ENCODE measurements around the gene KCNQ1. TPM values are rescaled to one million over a fixed set of nuclear protein-coding genes. Genes with fewer than 3 reads are reported as not detected.

Gene KCNQ1
- total RNA-seq, 5 donors from 2014 or later (not counting 1 experiment from before 2014, with no cell fraction given), result 20.9 to 32.9 (median 24.0) TPM

DNA sequence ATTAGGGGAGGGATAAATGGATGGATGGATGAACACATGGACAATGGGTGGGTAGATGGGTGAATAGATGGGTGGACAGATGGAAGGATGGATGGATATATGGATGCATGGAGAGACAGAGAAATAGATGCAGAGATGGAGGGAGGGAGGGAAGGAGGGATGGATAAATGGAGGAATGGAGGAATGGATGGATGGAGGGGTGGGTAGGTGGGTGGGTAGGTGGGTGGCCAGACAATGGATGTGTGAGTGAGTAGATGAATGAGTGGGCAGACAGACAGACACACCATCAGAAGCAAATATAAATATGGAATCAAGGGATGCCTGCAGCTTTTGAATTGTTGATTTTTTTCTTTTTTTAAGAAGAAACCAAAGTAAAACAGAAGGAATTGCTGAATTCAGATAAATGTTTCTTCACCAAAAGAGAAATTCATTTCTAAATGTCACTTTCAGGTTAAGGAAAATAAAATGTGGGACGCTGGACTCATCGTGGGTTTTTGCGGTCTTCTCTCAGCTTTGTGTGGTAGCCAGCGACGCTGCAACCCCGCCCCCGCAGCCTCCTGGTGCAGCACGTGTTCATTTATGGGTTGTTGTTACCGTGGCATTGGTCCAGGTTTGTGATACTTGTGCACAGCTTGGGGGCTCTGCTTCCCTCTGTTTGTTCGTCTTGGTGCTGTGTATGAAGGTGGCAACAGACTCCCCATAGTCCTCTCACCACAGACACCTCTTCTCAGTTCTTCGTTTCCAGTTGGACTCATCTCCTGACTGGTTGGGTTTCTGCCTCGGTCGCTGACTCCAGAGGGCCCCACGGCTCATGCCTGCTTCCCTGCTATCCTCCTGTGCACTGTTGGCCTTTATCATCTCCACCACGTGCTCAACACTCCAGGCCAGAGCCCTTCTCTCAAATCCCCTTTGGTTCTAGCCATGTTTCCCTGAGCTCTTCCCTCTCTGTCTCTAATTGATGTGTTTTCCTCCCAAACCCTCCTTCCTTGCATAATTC, 364.3 kb downstream of the KCNQ1 start:
- Histone ChIP-seq H3K27me3 (replicated peaks in 1 of 2; ENCODE audit: control insufficient read depth in 2 of 2, extremely low read depth in 1 of 2, insufficient read depth in 2 of 2, low read length in 1 of 2) (peaks cover 0 to 17% of the 10 kb centered on the region in 2 experiments), H3K4me1 (ENCODE audit: control insufficient read depth in 1 of 2, extremely low read depth in 1 of 2, insufficient read depth in 2 of 2, low read length in 2 of 2) (peaks cover 3 to 23% of the 10 kb centered on the region in 2 experiments), H3K9me3 (no peaks in the 10 kb centered on the region), H3K36me3 (ENCODE audit: control insufficient read depth in 2 of 2, extremely low read depth in 1 of 2, insufficient read depth in 1 of 2, low read length in 1 of 2) (no peaks in the 10 kb centered on the region), H3K27ac (ENCODE audit: low read length) (no peak overlapping the region), H3K4me3 (ENCODE audit: control insufficient read depth in 1 of 2, extremely low read depth in 1 of 2, low read length in 1 of 2) (no peak overlapping the region)
- ATAC-seq (replicated peaks in 1 of 4) (no peak), DNase-seq (no peak)
- H3K27ac Mint-ChIP-seq, result no peak overlapping the region
- POLR2A ChIA-PET, result interaction anchor here in 1 of 2 donors (0.7 kb wide), 1 partner anchor 9 kb away, joined by 6 read pairs; no protein-coding TSS in a partner anchor
- H3K9me3 Mint-ChIP-seq, result peaks cover 0 to 5% (median 3%) of the 10 kb centered on the region in 3 donors
- no peaks in the 10 kb centered on the region for H3K27me3 Mint-ChIP-seq
- peaks cover 30 to 55% (median 37%) of the 10 kb centered on the region in 3 donors for H3K4me1 Mint-ChIP-seq
- WGBS (ENCODE audit: insufficient coverage), result 73% methylated on average over 5 of the region's 15 CpGs
- CTCF ChIA-PET, result interaction anchor here in 1 of 2 donors (0.6 kb wide), 1 partner anchor 21 kb away, joined by 4 read pairs; no protein-coding TSS in a partner anchor
- no peak overlapping the region for H3K4me3 Mint-ChIP-seq
- H3K36me3 Mint-ChIP-seq, result peaks cover 14% of the 10 kb centered on the region

DNA sequence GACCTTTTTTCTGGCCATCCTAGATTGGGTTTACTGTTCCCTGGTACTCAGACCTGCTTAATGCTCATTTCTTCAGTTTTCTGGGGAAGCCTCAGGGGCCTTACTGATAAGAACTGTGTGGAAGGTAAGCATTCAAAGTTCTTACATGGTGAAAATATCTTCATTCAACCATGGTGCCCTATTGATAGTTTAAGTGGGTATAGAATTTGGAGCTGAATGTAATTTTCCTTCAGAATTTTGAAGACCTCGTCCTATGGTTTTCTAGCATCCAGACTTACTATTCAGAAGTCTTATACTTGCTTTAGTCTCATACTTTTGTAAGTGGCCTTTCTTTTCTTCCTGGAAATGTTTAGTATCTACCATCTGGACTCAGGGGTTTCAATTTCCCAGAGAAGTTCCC, 365.0 kb downstream of the KCNQ1 start:
- Histone ChIP-seq H3K9me3 (no peaks in the 10 kb centered on the region), H3K4me3 (ENCODE audit: control insufficient read depth in 1 of 2, extremely low read depth in 1 of 2, low read length in 1 of 2) (no peak overlapping the region), H3K27ac (ENCODE audit: low read length) (no peak overlapping the region), H3K36me3 (ENCODE audit: control insufficient read depth in 2 of 2, extremely low read depth in 1 of 2, insufficient read depth in 1 of 2, low read length in 1 of 2) (no peaks in the 10 kb centered on the region), H3K27me3 (replicated peaks in 1 of 2; ENCODE audit: control insufficient read depth in 2 of 2, extremely low read depth in 1 of 2, insufficient read depth in 2 of 2, low read length in 1 of 2) (peaks cover 0 to 17% of the 10 kb centered on the region in 2 experiments), H3K4me1 (ENCODE audit: control insufficient read depth in 1 of 2, extremely low read depth in 1 of 2, insufficient read depth in 2 of 2, low read length in 2 of 2) (peaks cover 3 to 23% of the 10 kb centered on the region in 2 experiments)
- peaks cover 30 to 58% (median 37%) of the 10 kb centered on the region in 3 donors for H3K4me1 Mint-ChIP-seq
- WGBS (ENCODE audit: insufficient coverage), result no CpG with 5 or more reads among the region's 1 CpG
- no peak for ATAC-seq (replicated peaks in 1 of 4)
- H3K27me3 Mint-ChIP-seq, result no peaks in the 10 kb centered on the region
- H3K9me3 Mint-ChIP-seq, result peaks cover 0 to 9% (median 3%) of the 10 kb centered on the region in 3 donors
- H3K27ac Mint-ChIP-seq, result no peak overlapping the region
- ChIA-PET CTCF (no interaction called here), POLR2A (no interaction called here)
- H3K4me3 Mint-ChIP-seq, result no peak overlapping the region
- DNase-seq, result no peak
- H3K36me3 Mint-ChIP-seq, result peaks cover 14% of the 10 kb centered on the region

DNA sequence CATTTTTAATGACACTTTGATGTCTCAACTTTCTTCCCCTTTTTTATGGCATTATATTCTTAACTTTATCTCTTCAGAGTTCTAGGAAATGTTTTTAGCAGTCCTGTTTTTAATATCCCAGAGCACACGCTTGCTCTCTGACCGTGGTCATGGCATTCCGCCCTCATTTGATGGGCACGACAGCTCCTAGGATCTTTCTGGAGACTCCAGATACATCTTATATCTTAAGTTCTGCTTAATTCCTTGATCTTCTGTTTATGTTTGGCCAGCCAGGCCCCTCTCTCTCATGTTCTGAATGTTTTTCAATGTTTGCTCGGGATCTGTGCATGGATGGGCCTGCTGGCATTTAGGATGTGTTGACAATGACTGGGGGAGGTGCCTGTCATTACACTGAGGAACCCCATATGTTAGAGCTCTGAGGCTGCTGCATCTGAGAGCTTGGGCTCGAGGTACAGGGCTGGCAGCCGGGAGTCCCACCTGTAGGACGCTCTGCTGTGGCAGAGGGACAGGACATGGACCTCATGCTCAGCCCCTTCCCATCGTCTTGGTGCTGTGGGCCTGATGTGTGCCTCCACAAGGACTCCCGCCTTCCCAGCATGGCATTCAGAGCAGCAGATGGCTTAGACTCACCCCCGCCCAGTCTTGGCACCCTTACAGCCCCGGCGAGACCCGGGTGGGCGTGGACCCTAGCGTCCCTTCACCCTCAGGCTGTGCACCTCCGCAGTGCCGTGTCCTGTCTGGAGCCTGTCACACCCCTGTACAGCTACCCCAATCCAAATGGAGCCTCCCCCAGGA, 365.8 kb downstream of the KCNQ1 start:
- CTCF ChIA-PET, result no interaction called here
- H3K27ac ChIP-seq (ENCODE audit: low read length), result no peak overlapping the region
- Mint-ChIP-seq H3K27ac (no peak overlapping the region), H3K4me3 (no peak overlapping the region), H3K27me3 (no peaks in the 10 kb centered on the region), H3K4me1 (peaks cover 30 to 58% (median 37%) of the 10 kb centered on the region in 3 donors), H3K36me3 (peaks cover 14% of the 10 kb centered on the region), H3K9me3 (peaks cover 0 to 9% (median 3%) of the 10 kb centered on the region in 3 donors)
- POLR2A ChIA-PET, result no interaction called here
- no peaks in the 10 kb centered on the region for H3K36me3 ChIP-seq (ENCODE audit: control insufficient read depth in 2 of 2, extremely low read depth in 1 of 2, insufficient read depth in 1 of 2, low read length in 1 of 2)
- 93% methylated on average over 18 of the region's 18 CpGs for WGBS (ENCODE audit: insufficient coverage)
- H3K4me1 ChIP-seq (ENCODE audit: control insufficient read depth in 1 of 2, extremely low read depth in 1 of 2, insufficient read depth in 2 of 2, low read length in 2 of 2), result peaks cover 3 to 23% of the 10 kb centered on the region in 2 experiments
- H3K9me3 ChIP-seq, result no peaks in the 10 kb centered on the region
- peaks cover 0 to 17% of the 10 kb centered on the region in 2 experiments for H3K27me3 ChIP-seq (replicated peaks in 1 of 2; ENCODE audit: control insufficient read depth in 2 of 2, extremely low read depth in 1 of 2, insufficient read depth in 2 of 2, low read length in 1 of 2)
- no peak overlapping the region for H3K4me3 ChIP-seq (ENCODE audit: control insufficient read depth in 1 of 2, extremely low read depth in 1 of 2, low read length in 1 of 2)
- no peak for ATAC-seq (replicated peaks in 1 of 4)
- DNase-seq, result no peak

DNA sequence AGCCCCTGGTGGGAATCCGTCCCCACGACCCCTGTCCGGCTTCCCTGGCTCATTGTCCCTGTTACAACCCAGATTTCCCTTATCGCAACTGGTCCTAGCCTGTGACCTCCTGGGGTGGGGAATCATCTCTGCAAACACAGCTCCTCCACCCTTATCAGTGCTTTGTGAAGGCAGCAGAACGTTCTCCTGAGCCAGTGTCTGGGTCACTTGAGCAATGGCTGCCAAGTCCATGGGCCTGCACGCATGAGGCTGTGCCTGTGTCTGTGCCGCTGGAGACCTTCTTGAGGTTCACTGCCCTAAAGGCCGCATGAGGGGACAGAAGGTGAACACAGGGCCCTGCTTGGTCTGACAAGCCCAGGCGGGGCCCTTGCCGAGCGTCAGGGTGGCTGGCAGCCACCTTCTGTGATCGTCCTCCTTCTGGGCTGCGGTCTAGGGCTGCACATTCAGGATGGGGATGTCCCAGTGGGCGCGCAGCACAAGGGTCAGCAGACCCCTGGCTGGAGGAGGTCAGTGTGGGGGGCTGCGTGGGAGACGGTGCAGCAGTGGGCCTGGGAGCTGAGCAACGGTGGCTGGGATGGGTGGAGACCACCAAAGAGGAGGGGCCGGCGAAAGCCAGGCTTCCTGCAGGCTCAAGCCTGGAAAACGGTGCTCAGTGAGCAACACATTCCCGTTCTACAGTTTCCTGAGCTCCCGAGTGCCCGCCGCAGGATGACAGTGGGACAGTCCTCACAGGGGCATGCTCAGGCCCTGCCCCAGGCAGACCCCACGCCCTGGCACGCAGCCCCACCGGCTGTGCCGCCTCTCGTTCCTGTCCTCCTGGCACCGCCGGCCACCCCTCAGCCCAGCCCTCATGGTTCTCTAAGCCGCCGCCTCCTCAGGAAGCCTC, 366.6 kb downstream of the KCNQ1 start:
- Histone ChIP-seq H3K4me1 (ENCODE audit: control insufficient read depth in 1 of 2, extremely low read depth in 1 of 2, insufficient read depth in 2 of 2, low read length in 2 of 2) (peaks cover 3 to 23% of the 10 kb centered on the region in 2 experiments), H3K27ac (ENCODE audit: low read length) (no peak overlapping the region), H3K9me3 (no peaks in the 10 kb centered on the region), H3K36me3 (ENCODE audit: control insufficient read depth in 2 of 2, extremely low read depth in 1 of 2, insufficient read depth in 1 of 2, low read length in 1 of 2) (peaks cover 0 to 3% of the 10 kb centered on the region in 2 donors), H3K27me3 (replicated peaks in 1 of 2; ENCODE audit: control insufficient read depth in 2 of 2, extremely low read depth in 1 of 2, insufficient read depth in 2 of 2, low read length in 1 of 2) (peaks cover 0 to 21% of the 10 kb centered on the region in 2 experiments), H3K4me3 (ENCODE audit: control insufficient read depth in 1 of 2, extremely low read depth in 1 of 2, low read length in 1 of 2) (no peak overlapping the region)
- no peak for DNase-seq
- peaks cover 17% of the 10 kb centered on the region for H3K36me3 Mint-ChIP-seq
- H3K4me3 Mint-ChIP-seq, result peak overlapping the region in 1 of 3 donors; percentile 58
- ATAC-seq (replicated peaks in 1 of 4), result no peak
- no peak overlapping the region for H3K27ac Mint-ChIP-seq
- ChIA-PET POLR2A (no interaction called here), CTCF (no interaction called here)
- 90% methylated on average over 31 of the region's 34 CpGs for WGBS (ENCODE audit: insufficient coverage)
- H3K27me3 Mint-ChIP-seq, result no peaks in the 10 kb centered on the region
- H3K9me3 Mint-ChIP-seq, result peaks cover 2 to 13% (median 9%) of the 10 kb centered on the region in 3 donors
- H3K4me1 Mint-ChIP-seq, result peaks cover 30 to 58% (median 37%) of the 10 kb centered on the region in 3 donors

DNA sequence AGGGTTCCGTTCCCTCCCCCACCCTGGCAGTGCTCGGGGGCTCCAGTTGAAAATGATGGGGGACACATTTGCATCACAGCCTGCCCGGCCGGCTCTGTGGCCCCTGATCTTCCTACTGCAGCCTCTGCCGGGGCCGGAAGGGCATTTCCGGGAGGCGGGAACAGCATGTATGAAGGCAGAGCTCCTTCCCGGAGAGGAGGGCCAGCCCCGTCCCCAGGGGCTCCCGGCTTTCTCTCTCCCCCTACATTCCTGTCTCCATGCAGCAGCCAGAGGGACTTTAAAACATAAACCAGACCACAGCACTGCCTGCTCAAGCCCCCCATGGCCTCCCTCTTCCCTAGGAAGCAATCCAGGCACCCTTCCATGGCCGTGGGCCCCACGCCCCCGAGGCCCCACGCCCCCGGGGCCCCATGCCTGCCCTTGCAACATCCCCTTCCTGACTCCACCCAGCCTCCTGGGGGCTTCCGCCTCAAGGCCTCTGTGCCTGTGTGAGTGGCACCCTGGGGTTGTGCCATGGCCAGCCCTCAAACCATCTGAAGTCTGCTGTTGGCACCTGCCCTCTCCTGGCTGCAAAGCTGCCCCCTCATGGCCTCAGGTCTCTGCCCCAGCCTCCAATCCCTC, 367.7 kb downstream of the KCNQ1 start:
- CTCF ChIA-PET, result no interaction called here
- Histone ChIP-seq H3K9me3 (no peaks in the 10 kb centered on the region), H3K4me1 (ENCODE audit: control insufficient read depth in 1 of 2, extremely low read depth in 1 of 2, insufficient read depth in 2 of 2, low read length in 2 of 2) (peaks cover 3 to 23% of the 10 kb centered on the region in 2 experiments), H3K4me3 (ENCODE audit: control insufficient read depth in 1 of 2, extremely low read depth in 1 of 2, low read length in 1 of 2) (peak overlapping the region in 1 of 2 donors; percentile 49), H3K27ac (ENCODE audit: low read length) (no peak overlapping the region), H3K36me3 (ENCODE audit: control insufficient read depth in 2 of 2, extremely low read depth in 1 of 2, insufficient read depth in 1 of 2, low read length in 1 of 2) (peaks cover 0 to 7% of the 10 kb centered on the region in 2 donors), H3K27me3 (replicated peaks in 1 of 2; ENCODE audit: control insufficient read depth in 2 of 2, extremely low read depth in 1 of 2, insufficient read depth in 2 of 2, low read length in 1 of 2) (peaks cover 0 to 21% of the 10 kb centered on the region in 2 experiments)
- no peaks in the 10 kb centered on the region for H3K27me3 Mint-ChIP-seq
- peaks cover 2 to 13% (median 9%) of the 10 kb centered on the region in 3 donors for H3K9me3 Mint-ChIP-seq
- 25% methylated on average over 7 of the region's 17 CpGs for WGBS (ENCODE audit: insufficient coverage)
- peaks cover 24% of the 10 kb centered on the region for H3K36me3 Mint-ChIP-seq
- ATAC-seq (replicated peaks in 1 of 4) (no peak), DNase-seq (no peak)
- no peak overlapping the region for H3K27ac Mint-ChIP-seq
- peaks cover 30 to 58% (median 37%) of the 10 kb centered on the region in 3 donors for H3K4me1 Mint-ChIP-seq
- H3K4me3 Mint-ChIP-seq, result peak overlapping the region in 1 of 3 donors; percentile 58
- POLR2A ChIA-PET, result no interaction called here

All from T-cell (primary cell).